Right lobe of liver (tissue), 6 donors: ENCODE data around the gene ARL4C. TPM values are rescaled to one million over a fixed set of nuclear protein-coding genes. Genes with fewer than 3 reads are reported as not detected.
A peak's percentile ranks its signal among the peaks of the same experiment; 100 is the strongest.

Experiments
- ATAC-seq, 4 donors: fragments of 200-7000 bp; cut with Tn5 transposase; one replicate each; pipeline ENCODE4 v1.9.1; 2020; ENCODE audit warnings: mild to moderate bottlenecking in 4 of 4, moderate library complexity in 4 of 4
- DNase-seq, 3 donors: peaks; one replicate each; pipeline ENCODE4 v3.0.0-alpha.2; 2020
- H3K27ac ChIP-seq, 3 donors: fragments of 200-600 bp; one replicate each; pipeline ENCODE4 v1.8.0; 2022
- H3K27me3 ChIP-seq, 2 donors: fragments of 200-600 bp; one replicate each; pipeline ENCODE4 v1.8.0; 2022
- H3K36me3 ChIP-seq, 4 donors: fragments of 200-600 bp; sonication (generic) in 1 of 4; one replicate each; pipeline versions ENCODE4 v1.5.1 to v1.8.0; 2017 to 2022; ENCODE audit warnings: control low read depth in 1 of 4
- H3K4me1 ChIP-seq, 4 donors: fragments of 200-600 bp; sonication (generic) in 1 of 4; one replicate each; pipeline versions ENCODE4 v1.5.1 to v1.8.0; 2017 to 2022; ENCODE audit warnings: control low read depth in 1 of 4
- H3K4me3 ChIP-seq, 3 donors: fragments of 200-600 bp; one replicate each; pipeline ENCODE4 v1.8.0; 2022
- H3K9me3 ChIP-seq, 4 donors: fragments of 200-600 bp; sonication (generic) in 1 of 4; one replicate each; pipeline versions ENCODE4 v1.5.1 to v1.8.0; 2017 to 2022; ENCODE audit warnings: control low read depth in 1 of 4
- POLR2A ChIP-seq: fragments of 450-650 bp; IDR thresholded peaks from one replicate; pipeline ENCODE4 v1.6.1; 2017; ENCODE audit warnings: antibody characterized with exemption, mild to moderate bottlenecking
- WGBS: methylation state at CpG from one replicate; pipeline ENCODE4 v1.1.6; 2018; ENCODE audit warnings: low coverage, low lambda C conversion rate; ENCODE audit not compliant: insufficient coverage; ENCODE audit errors: missing lambda C conversion rate; 5-methylcytosine and 5-hydroxymethylcytosine counted together
- intact Hi-C, 2 donors: fragments of 100-400 bp; cut with DNase I; formaldehyde crosslinking; loops; one replicate each; pipeline versions ENCODE4 v1.11.2 to v1.14.1; 2022
- total RNA-seq, 6 experiments: library from RNA; depleted of rRNA in 2 of 6; stranded (reverse); fragments of >200 nt in 2 of 6; fragmentation: NEBNext Ultra II Directional in 3 of 6; extraction: Animal tissue kit (Norgen Biotek cat#: 25700) in 3 of 6; gene quantifications; one replicate each; pipeline versions ENCODE4 v1.1.0 to v1.2.4, GENCODE V29; 2016 to 2023
- TF ChIP-seq, protein P1 (sequence below), 4 donors: fragments of 200-600 bp in 3 of 4; fragments of 450-650 bp in 1 of 4; IDR thresholded peaks; one replicate each; pipeline versions ENCODE4 v1.5.1 to v1.8.0; 2016 to 2022; ENCODE audit warnings: antibody characterized with exemption in 4 of 4, mild to moderate bottlenecking in 2 of 4
- donor health status: DM: no; HTN: yes; CAD: no.
- donor health status: DM: no; HTN: no; CAD: no.
- donor health status: DM: no; HTN: no; CAD: no.
- donor health status: DM: no; HTN: yes; CAD: no.
- donor health status: DM: no; HTN: yes; CAD: no.

The ARL4C gene
- total RNA-seq, 6 experiments from 2014 or later, result 1.4 to 9.4 (median 2.5) TPM

DNA sequence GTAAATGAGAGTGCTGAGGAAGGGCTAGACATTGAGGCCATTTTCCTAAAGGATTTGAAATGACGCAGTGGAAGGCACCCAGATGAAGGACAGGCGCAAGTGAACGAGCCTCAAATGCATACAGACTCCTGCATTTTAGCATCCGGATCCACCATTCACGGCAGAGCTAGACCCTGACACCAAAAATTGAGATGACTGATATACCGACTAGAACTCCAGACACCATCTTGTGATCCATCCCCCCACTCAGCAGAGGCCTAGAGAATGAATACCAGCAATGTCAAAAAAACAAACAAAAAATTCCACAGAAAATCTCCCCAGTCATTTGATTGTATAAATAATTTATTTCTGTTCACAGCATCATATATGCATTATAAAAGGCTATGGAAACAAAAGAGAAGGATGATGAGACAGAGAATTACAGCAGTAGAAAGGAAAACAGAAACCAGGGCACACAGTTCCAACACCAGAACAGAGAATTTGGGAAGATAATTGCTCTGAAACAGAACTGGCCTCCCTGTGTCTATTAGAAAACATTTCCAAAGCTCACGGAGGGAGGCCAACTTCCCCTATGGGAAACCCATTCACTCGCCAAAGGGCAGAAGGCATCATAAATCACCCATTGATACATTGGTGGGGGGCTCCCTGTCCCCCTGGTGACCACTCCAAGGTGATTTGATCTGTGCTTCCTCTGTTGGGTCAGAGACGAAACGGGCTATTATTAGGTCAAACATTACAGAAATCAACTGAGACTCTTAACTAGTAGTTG, 4.0 kb downstream of the ARL4C start:
- TF ChIP-seq POLR2A, result no peak
- TF ChIP-seq, protein P1, sequence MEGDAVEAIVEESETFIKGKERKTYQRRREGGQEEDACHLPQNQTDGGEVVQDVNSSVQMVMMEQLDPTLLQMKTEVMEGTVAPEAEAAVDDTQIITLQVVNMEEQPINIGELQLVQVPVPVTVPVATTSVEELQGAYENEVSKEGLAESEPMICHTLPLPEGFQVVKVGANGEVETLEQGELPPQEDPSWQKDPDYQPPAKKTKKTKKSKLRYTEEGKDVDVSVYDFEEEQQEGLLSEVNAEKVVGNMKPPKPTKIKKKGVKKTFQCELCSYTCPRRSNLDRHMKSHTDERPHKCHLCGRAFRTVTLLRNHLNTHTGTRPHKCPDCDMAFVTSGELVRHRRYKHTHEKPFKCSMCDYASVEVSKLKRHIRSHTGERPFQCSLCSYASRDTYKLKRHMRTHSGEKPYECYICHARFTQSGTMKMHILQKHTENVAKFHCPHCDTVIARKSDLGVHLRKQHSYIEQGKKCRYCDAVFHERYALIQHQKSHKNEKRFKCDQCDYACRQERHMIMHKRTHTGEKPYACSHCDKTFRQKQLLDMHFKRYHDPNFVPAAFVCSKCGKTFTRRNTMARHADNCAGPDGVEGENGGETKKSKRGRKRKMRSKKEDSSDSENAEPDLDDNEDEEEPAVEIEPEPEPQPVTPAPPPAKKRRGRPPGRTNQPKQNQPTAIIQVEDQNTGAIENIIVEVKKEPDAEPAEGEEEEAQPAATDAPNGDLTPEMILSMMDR (IDR thresholded peaks at IDR 0.05), result no peak
- intact Hi-C loops, result no loop called here
- H3K9me3 ChIP-seq, result no peaks in the 10 kb centered on the region
- WGBS, result 80% methylated on average over 9 of the region's 10 CpGs
- no peaks in the 10 kb centered on the region for H3K27me3 ChIP-seq
- peaks cover 0 to 12% (median under 1%) of the 10 kb centered on the region in 4 donors for H3K4me1 ChIP-seq
- ATAC-seq (no peak), DNase-seq (no peak)
- H3K36me3 ChIP-seq, result no peaks in the 10 kb centered on the region
- H3K27ac ChIP-seq, result peak overlapping the region in 2 of 3 donors; percentile 5 to 30
- H3K4me3 ChIP-seq, result peak overlapping the region in 1 of 3 donors; percentile 12

DNA sequence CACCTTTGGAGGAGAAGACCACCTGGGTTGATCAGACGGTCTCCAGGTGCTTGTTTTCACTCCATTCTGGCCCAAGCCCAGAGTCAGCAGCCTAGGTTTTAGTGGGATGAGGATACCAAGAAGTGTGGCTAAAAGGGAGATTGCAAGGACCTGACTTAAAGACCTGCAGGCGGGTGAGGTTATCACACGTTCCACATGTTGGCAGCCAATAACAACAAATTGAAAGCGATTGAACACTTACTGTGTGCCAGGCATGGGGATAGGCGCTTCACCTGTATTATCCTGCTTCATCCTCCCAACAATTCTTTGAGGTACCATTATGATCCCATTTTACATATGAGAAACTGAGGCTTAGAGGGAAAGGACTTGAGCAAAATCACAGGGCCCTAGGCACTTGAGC, 5.0 kb downstream of the ARL4C start:
- H3K27me3 ChIP-seq, result no peaks in the 10 kb centered on the region
- no peak for ATAC-seq
- no peaks in the 10 kb centered on the region for H3K9me3 ChIP-seq
- no peaks in the 10 kb centered on the region for H3K36me3 ChIP-seq
- no peak overlapping the region for H3K4me3 ChIP-seq
- TF ChIP-seq POLR2A, result no peak
- TF ChIP-seq, protein P1 (IDR thresholded peaks at IDR 0.05), result no peak
- WGBS, result 61% methylated on average over 4 of the region's 5 CpGs
- intact Hi-C loops, result no loop called here
- H3K4me1 ChIP-seq, result peaks cover 0 to 12% (median under 1%) of the 10 kb centered on the region in 4 donors
- no peak overlapping the region for H3K27ac ChIP-seq
- no peak for DNase-seq

DNA sequence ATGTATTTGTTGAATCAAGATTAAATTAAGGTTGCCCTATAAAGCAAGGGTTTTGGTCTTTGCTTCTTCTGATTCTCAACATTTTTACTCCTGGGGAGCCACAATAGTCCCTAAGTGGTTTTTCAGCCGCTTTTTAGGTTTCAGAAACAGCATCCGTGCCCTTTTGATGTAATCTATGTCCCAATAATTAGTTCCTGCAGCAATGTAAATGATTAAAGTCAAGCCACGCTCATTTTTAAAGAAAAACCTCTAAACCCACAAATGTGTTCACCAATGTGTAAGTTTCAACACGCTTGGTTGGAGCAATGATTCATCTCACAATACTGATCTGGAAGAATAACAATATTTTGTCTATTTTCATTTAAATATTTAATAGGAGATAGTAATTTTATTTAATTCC, 5.6 kb downstream of the ARL4C start:
- Histone ChIP-seq H3K4me3 (no peak overlapping the region), H3K27ac (no peak overlapping the region), H3K27me3 (no peaks in the 10 kb centered on the region), H3K4me1 (peaks cover 0 to 11% (median under 1%) of the 10 kb centered on the region in 4 donors), H3K36me3 (no peaks in the 10 kb centered on the region), H3K9me3 (no peaks in the 10 kb centered on the region)
- intact Hi-C loops, result no loop called here
- WGBS, result 53% methylated on average over 4 of the region's 4 CpGs
- DNase-seq (no peak), ATAC-seq (no peak)
- no peak for TF ChIP-seq POLR2A
- TF ChIP-seq, protein P1 (IDR thresholded peaks at IDR 0.05), result no peak

DNA sequence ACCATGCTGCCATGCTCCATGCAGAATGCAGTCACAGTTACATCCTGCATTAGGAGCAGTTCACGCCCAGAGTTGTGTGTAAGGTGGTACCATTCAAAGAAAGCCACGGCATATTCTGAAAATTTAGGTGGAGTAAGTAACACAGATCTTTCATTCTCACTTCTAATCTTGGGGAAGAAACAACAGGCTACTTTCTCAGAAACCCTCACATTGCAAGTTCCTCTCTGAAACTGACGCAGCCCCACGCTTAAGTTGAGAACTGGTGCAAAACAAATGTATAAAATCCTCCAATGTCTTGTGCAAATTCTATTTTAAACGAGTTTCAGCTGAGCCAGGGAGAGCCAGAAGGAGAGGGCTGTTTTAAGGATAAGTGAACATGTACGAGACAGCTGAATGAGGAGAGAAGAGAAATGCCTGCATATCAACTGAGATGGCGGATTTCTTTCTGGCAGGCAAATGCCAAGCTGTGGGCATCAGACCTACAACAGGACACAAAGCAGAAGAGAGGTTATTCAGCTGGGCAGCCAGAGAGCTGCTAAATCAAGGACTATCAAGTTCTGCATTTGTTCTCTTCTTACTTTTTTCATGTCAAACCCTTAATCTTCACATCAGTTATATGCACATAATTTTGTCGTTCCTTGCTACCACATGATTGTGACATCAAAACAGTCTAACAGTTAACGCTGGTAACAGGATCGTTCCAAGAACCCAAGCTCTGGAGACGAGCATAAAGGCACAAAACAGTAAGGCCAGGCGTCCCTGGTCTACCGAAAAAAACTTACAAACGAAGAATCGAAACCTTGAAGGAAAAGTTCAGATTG, 6.4 kb downstream of the ARL4C start:
- H3K9me3 ChIP-seq, result no peaks in the 10 kb centered on the region
- intact Hi-C loops, result no loop called here
- H3K36me3 ChIP-seq, result no peaks in the 10 kb centered on the region
- ATAC-seq (peak in 1 of 4 donors; percentile 28), DNase-seq (no peak)
- WGBS, result 66% methylated on average over 12 of the region's 15 CpGs
- H3K4me3 ChIP-seq, result no peak overlapping the region
- no peaks in the 10 kb centered on the region for H3K27me3 ChIP-seq
- H3K4me1 ChIP-seq, result peaks cover 0 to 3% (median under 1%) of the 10 kb centered on the region in 4 donors
- H3K27ac ChIP-seq, result no peak overlapping the region
- no peak for TF ChIP-seq POLR2A
- TF ChIP-seq, protein P1 (IDR thresholded peaks at IDR 0.05), result no peak
